Measurements from ENCODE around the gene CCDC17. TPM values are rescaled to one million over a fixed set of nuclear protein-coding genes. Genes with fewer than 3 reads are reported as not detected.

The CCDC17 gene
- total and polyA plus RNA-seq, 2 of the 8 experiments (the other 6 are each of a cell fraction or from before 2014, with no cell fraction given): 0.95 to 2.0 TPM

GRCh38 chr1:45584351-45585109 lies 39.3 kb downstream of the CCDC17 start:
- Histone ChIP-seq H3K23ac (ENCODE audit: insufficient read length) (no peak overlapping the region), H3K4me3 (ENCODE audit: extremely low read depth in 1 of 4, insufficient read depth in 2 of 4, low read depth in 3 of 4, low read length in 4 of 4) (peak overlapping the region; percentile 82 to 100 (median 94)), H2BK12ac (ENCODE audit: low read depth, low read length) (peak overlapping the region; percentile 93; the same call in 1 of the 2 replicates), H2BK120ac (replicated peaks; ENCODE audit: low read depth, low read length) (no peak overlapping the region), H3K18ac (ENCODE audit: extremely low read depth, low read length) (peak overlapping the region; percentile 100), H3K23me2 (ENCODE audit: low read depth, low read length) (peaks cover 12% of the 10 kb centered on the region), H4K20me1 (replicated peaks in 1 of 2; ENCODE audit: control insufficient read depth in 1 of 2, insufficient read depth in 2 of 2, low read length in 2 of 2) (peaks cover 32 to 36% of the 10 kb centered on the region in 2 experiments), H3K9me3 (ENCODE audit: insufficient read depth in 2 of 2, low read depth in 1 of 2, low read length in 1 of 2) (no peaks in the 10 kb centered on the region), H2BK20ac (ENCODE audit: low read length) (no peak overlapping the region), H2BK15ac (ENCODE audit: low read length) (peak overlapping the region; percentile 92; the same call in 1 of the 2 replicates), H3K4me2 (ENCODE audit: insufficient read depth in 1 of 2, low read depth in 2 of 2, low read length in 2 of 2) (peak overlapping the region; percentile 89 to 93), H4K5ac (ENCODE audit: insufficient read length, low read depth, low read length) (peak overlapping the region; percentile 100), H2BK5ac (ENCODE audit: low read depth, low read length) (peak overlapping the region; percentile 100), H3K4ac (replicated peaks; ENCODE audit: insufficient read length, low read depth, low read length) (peak overlapping the region; percentile 99), H3K9ac (replicated peaks in 1 of 4; ENCODE audit: extremely low read depth in 1 of 4, low read depth in 3 of 4, low read length in 3 of 4) (peak overlapping the region; percentile 98 to 100 (median 100)), H3K56ac (replicated peaks; ENCODE audit: insufficient read length, low read depth, low read length) (peak overlapping the region; percentile 99), H3K27me3 (replicated peaks in 1 of 4; ENCODE audit: control insufficient read depth in 3 of 4, extremely low read depth in 1 of 4, insufficient read depth in 3 of 4, low read length in 3 of 4) (no peaks in the 10 kb centered on the region), H4K91ac (replicated peaks; ENCODE audit: insufficient read length, low read length) (peak overlapping the region; percentile 99), H3K14ac (ENCODE audit: insufficient read length) (peak overlapping the region; percentile 42), H3K27ac (ENCODE audit: low read depth, low read length) (peak overlapping the region; percentile 98), H3K36me3 (ENCODE audit: control insufficient read depth in 2 of 4, insufficient read depth in 4 of 4, low read length in 3 of 4) (peaks cover 0 to 13% (median 3%) of the 10 kb centered on the region in 4 experiments; a peak in 2 of 8 replicates), H2AFZ (ENCODE audit: low read length) (no peak overlapping the region), H3K79me1 (ENCODE audit: low read depth, low read length) (no peaks in the 10 kb centered on the region), H3K79me2 (ENCODE audit: control insufficient read depth in 1 of 2, insufficient read depth in 2 of 2, low read length in 2 of 2) (peaks cover 48 to 56% of the 10 kb centered on the region in 2 experiments), H4K8ac (ENCODE audit: extremely low read depth, insufficient read depth, low read length) (peak overlapping the region; percentile 100; the same call in 1 of the 2 replicates), H3K4me1 (replicated peaks in 1 of 4; ENCODE audit: control insufficient read depth in 3 of 4, insufficient read depth in 4 of 4, low read length in 3 of 4) (peaks cover 0 to 12% (median 1%) of the 10 kb centered on the region in 4 experiments; a peak in 4 of 7 replicates), H2AK5ac (ENCODE audit: low read depth, low read length) (peak overlapping the region; percentile 97)
- no peak for FAIRE-seq
- peak; percentile 71 to 94 for DNase-seq (ENCODE audit: low read depth in 1 of 2, low spot score in 2 of 2)
- POLR2A ChIA-PET (ENCODE audit: partially characterized antibody): interaction anchor here (0.5 to 13.7 kb wide), 47 partner anchors 8 to 854 kb away, joined by 3 to 181 read pairs (median 5); partner anchors contain the start of genes AKR1A1, CCDC163, CCDC17 and EIF2B3
- 1% methylated on average over 30 of the region's 59 CpGs; no CpG with 5 or more reads in 1 of the 2 experiments for WGBS, 2 experiments (ENCODE audit: extremely low coverage in 1 of 2, insufficient coverage in 1 of 2, insufficient read length in 1 of 2, insufficient replicate concordance in 2 of 2, low coverage in 1 of 2, low lambda C conversion rate in 2 of 2, missing lambda C conversion rate in 1 of 2)
- CTCF ChIA-PET (ENCODE audit: partially characterized antibody): interaction anchor here (0.6 to 8.2 kb wide), 4 partner anchors 15 to 93 kb away, joined by 3 to 52 read pairs (median 3); no protein-coding TSS in a partner anchor
- 0 out of 2 replicates have a peak, but pooled peaks have one; percentile 33 for TF ChIP-seq RBBP5 (IDR thresholded peaks at IDR 0.05; ENCODE audit: borderline replicate concordance, low read depth, low read length)
- TF ChIP-seq RAD21 (IDR thresholded peaks at IDR 0.05 in 1 of 2, conservative IDR thresholded peaks at IDR 0.05 in 1 of 2; ENCODE audit: low read depth in 2 of 2, low read length in 2 of 2): peak in 1 of 2 experiments; percentile 10; a peak in 1 of 4 replicates
- no peak for TF ChIP-seq USF2 (IDR thresholded peaks at IDR 0.05; ENCODE audit: low read length)
- TF ChIP-seq KDM4A (IDR thresholded peaks at IDR 0.05; ENCODE audit: low read depth, low read length, severe bottlenecking): peak; percentile 19
- TF ChIP-seq TAF1 (IDR thresholded peaks at IDR 0.05; ENCODE audit: low read depth, low read length): peak; percentile 76
- TF ChIP-seq TAF7 (optimal IDR thresholded peaks at IDR 0.05; ENCODE audit: borderline replicate concordance, low read depth, low read length): no peak
- TF ChIP-seq TBP (IDR thresholded peaks at IDR 0.05; ENCODE audit: low read depth, low read length): peak; percentile 77; the same call in 1 of the 2 replicates
- TF ChIP-seq EZH2 (IDR thresholded peaks at IDR 0.05; ENCODE audit: low read depth, low read length, severe bottlenecking): no peak
